H1 (cell line): Measurements from ENCODE around the gene CYP4V2. TPM values are rescaled to one million over a fixed set of nuclear protein-coding genes. Genes with fewer than 3 reads are reported as not detected.
A peak's percentile ranks its signal among the peaks of the same experiment; 100 is the strongest.

ENCODE experiments used
- CTCF ChIA-PET: fragments of 300-600 bp; sonication (Branson Sonifier 250); formaldehyde crosslinking; loops from one replicate; lab custom pipeline; 2021; ENCODE audit not compliant: partially characterized antibody; lab: Charles Lee
- POLR2A ChIA-PET: fragments of 300-600 bp; sonication (Branson Sonifier 250); formaldehyde crosslinking; loops from one replicate; lab custom pipeline; 2021; ENCODE audit warnings: inconsistent platforms; ENCODE audit not compliant: partially characterized antibody; lab: Charles Lee
- DNase-seq, 2 experiments: peaks; one replicate each; pipeline versions ENCODE4 v3.0.0 to v3.0.0-alpha.2; 2010 to 2022; ENCODE audit warnings: low spot score in 2 of 2, low read depth in 1 of 2, mixed read lengths in 1 of 2
- FAIRE-seq: peaks from 2 replicates; lab custom pipeline; 2011; peaks lifted over from hg19 to GRCh38; lab: Jason Lieb, UNC
- H2AFZ ChIP-seq: 2 replicates; pipeline ENCODE4 v1.8.1; 2012; ENCODE audit warnings: low read length, inconsistent platforms
- H2AK5ac ChIP-seq: 2 replicates; pipeline ENCODE4 v1.6.1; 2013; ENCODE audit warnings: low read depth, low read length
- H2BK120ac ChIP-seq: replicated peaks from 2 replicates; pipeline ENCODE3; 2013; ENCODE audit warnings: low read depth, low read length, inconsistent platforms
- H2BK12ac ChIP-seq: 2 replicates; pipeline ENCODE4 v1.6.1; 2013; ENCODE audit warnings: low read depth, low read length
- H2BK15ac ChIP-seq: 2 replicates; pipeline ENCODE4 v1.6.1; 2013; ENCODE audit warnings: low read length
- H2BK20ac ChIP-seq: 2 replicates; pipeline ENCODE4 v1.6.1; 2013; ENCODE audit warnings: low read length
- H2BK5ac ChIP-seq: 2 replicates; pipeline ENCODE4 v1.6.1; 2013; ENCODE audit warnings: low read depth, low read length
- H3K14ac ChIP-seq: 2 replicates; pipeline ENCODE4 v1.6.1; 2013; ENCODE audit warnings: inconsistent platforms; ENCODE audit not compliant: insufficient read length
- H3K18ac ChIP-seq: 2 replicates; pipeline ENCODE4 v1.6.1; 2013; ENCODE audit warnings: low read length; ENCODE audit errors: extremely low read depth
- H3K23ac ChIP-seq: 2 replicates; pipeline ENCODE4 v1.6.1; 2013; ENCODE audit warnings: inconsistent platforms; ENCODE audit not compliant: insufficient read length
- H3K23me2 ChIP-seq: 2 replicates; pipeline ENCODE4 v1.6.1; 2013; ENCODE audit warnings: low read depth, low read length
- H3K27ac ChIP-seq: 2 replicates; pipeline ENCODE4 v1.6.1; 2011; ENCODE audit warnings: low read depth, low read length, inconsistent platforms
- H3K27me3 ChIP-seq, 4 experiments: replicated peaks in 1 of 4; 1 replicate in 1 of 4; 2 replicates in 3 of 4; pipeline versions ENCODE4 v1.6.1 to v1.8.1; 2011 to 2013; ENCODE audit warnings: low read length in 3 of 4, mild to moderate bottlenecking in 3 of 4, inconsistent platforms in 2 of 4, mixed read lengths in 2 of 4, moderate library complexity in 1 of 4; ENCODE audit not compliant: control insufficient read depth in 3 of 4, insufficient read depth in 3 of 4; ENCODE audit errors: extremely low read depth in 1 of 4
- H3K36me3 ChIP-seq, 4 experiments: 2 replicates each; pipeline versions ENCODE4 v1.6.1 to v1.8.1; 2011 to 2013; ENCODE audit warnings: mild to moderate bottlenecking in 4 of 4, low read length in 3 of 4, moderate library complexity in 2 of 4, control low read depth in 1 of 4, inconsistent platforms in 1 of 4; ENCODE audit not compliant: insufficient read depth in 4 of 4, control insufficient read depth in 2 of 4
- H3K4ac ChIP-seq: replicated peaks from 2 replicates; pipeline ENCODE3; 2013; ENCODE audit warnings: low read length, low read depth, mixed read lengths, inconsistent platforms; ENCODE audit not compliant: insufficient read length
- H3K4me1 ChIP-seq, 4 experiments: replicated peaks in 1 of 4; 1 replicate in 1 of 4; 2 replicates in 3 of 4; pipeline versions ENCODE4 v1.6.1 to v1.8.1; 2011 to 2013; ENCODE audit warnings: low read length in 3 of 4, inconsistent platforms in 2 of 4, mixed read lengths in 1 of 4; ENCODE audit not compliant: insufficient read depth in 4 of 4, control insufficient read depth in 3 of 4
- H3K4me2 ChIP-seq, 2 experiments: 2 replicates each; pipeline versions ENCODE4 v1.6.1 to v1.8.1; 2011 to 2013; ENCODE audit warnings: low read depth in 2 of 2, low read length in 2 of 2, control low read depth in 1 of 2, inconsistent platforms in 1 of 2, mild to moderate bottlenecking in 1 of 2; ENCODE audit not compliant: insufficient read depth in 1 of 2
- H3K4me3 ChIP-seq, 4 experiments: fragments of 200-600, 300-600 bp in 1 of 4; sonication (generic), shearing (Covaris generic), sonication (Bioruptor Twin) in 1 of 4; 2 replicates each; pipeline versions ENCODE4 v1.5.1 to v1.8.1; 2011 to 2016; ENCODE audit warnings: low read length in 4 of 4, low read depth in 3 of 4, control low read depth in 2 of 4, inconsistent platforms in 2 of 4, mild to moderate bottlenecking in 2 of 4, mixed read lengths in 1 of 4, moderate library complexity in 1 of 4; ENCODE audit not compliant: insufficient read depth in 2 of 4; ENCODE audit errors: extremely low read depth in 1 of 4
- H3K56ac ChIP-seq: replicated peaks from 2 replicates; pipeline ENCODE3; 2013; ENCODE audit warnings: low read depth, mild to moderate bottlenecking, mixed read lengths, low read length, inconsistent platforms; ENCODE audit not compliant: insufficient read length
- H3K79me1 ChIP-seq: 2 replicates; pipeline ENCODE4 v1.6.1; 2013; ENCODE audit warnings: low read depth, low read length, control low read depth
- H3K79me2 ChIP-seq, 2 experiments: 2 replicates each; pipeline versions ENCODE4 v1.6.1 to v1.8.1; 2012 to 2013; ENCODE audit warnings: low read length in 2 of 2, mild to moderate bottlenecking in 2 of 2, inconsistent platforms in 1 of 2; ENCODE audit not compliant: insufficient read depth in 2 of 2, control insufficient read depth in 1 of 2
- H3K9ac ChIP-seq, 4 experiments: replicated peaks in 1 of 4; 1 replicate in 1 of 4; 2 replicates in 3 of 4; pipeline versions ENCODE4 v1.6.1 to v1.8.1; 2011 to 2013; ENCODE audit warnings: low read depth in 3 of 4, low read length in 3 of 4, control low read depth in 2 of 4, mild to moderate bottlenecking in 2 of 4, moderate library complexity in 2 of 4, inconsistent platforms in 1 of 4; ENCODE audit errors: extremely low read depth in 1 of 4
- H3K9me3 ChIP-seq, 2 experiments: 2 replicates each; pipeline versions ENCODE4 v1.6.1 to v1.8.1; 2012 to 2013; ENCODE audit warnings: mild to moderate bottlenecking in 2 of 2, moderate library complexity in 2 of 2, control low read depth in 1 of 2, inconsistent platforms in 1 of 2, low read depth in 1 of 2, low read length in 1 of 2, mixed read lengths in 1 of 2; ENCODE audit not compliant: insufficient read depth in 2 of 2
- H4K20me1 ChIP-seq, 2 experiments: replicated peaks in 1 of 2; 2 replicates each; pipeline versions ENCODE3 to v1.8.1; 2011 to 2013; ENCODE audit warnings: inconsistent platforms in 2 of 2, low read length in 2 of 2, mild to moderate bottlenecking in 1 of 2; ENCODE audit not compliant: insufficient read depth in 2 of 2, control insufficient read depth in 1 of 2
- H4K5ac ChIP-seq: 2 replicates; pipeline ENCODE4 v1.6.1; 2013; ENCODE audit warnings: low read length, low read depth, mixed read lengths, inconsistent platforms; ENCODE audit not compliant: insufficient read length
- H4K8ac ChIP-seq: 2 replicates; pipeline ENCODE4 v1.8.0; 2013; ENCODE audit warnings: mild to moderate bottlenecking, moderate library complexity, low read length, inconsistent platforms; ENCODE audit not compliant: insufficient read depth; ENCODE audit errors: extremely low read depth
- H4K91ac ChIP-seq: replicated peaks from 2 replicates; pipeline ENCODE3; 2013; ENCODE audit warnings: low read length, mixed read lengths, inconsistent platforms; ENCODE audit not compliant: insufficient read length
- MAFK ChIP-seq: IDR thresholded peaks from 2 replicates; pipeline ENCODE4 v1.6.1; 2012; ENCODE audit warnings: low read depth, mild to moderate bottlenecking, improper control_type of control experiment, low read length
- WGBS, 2 experiments: shearing (Covaris generic) in 1 of 2; methylation state at CpG; one replicate each; pipeline versions ENCODE4 v1.1.6 to v1.1.7; 2013 to 2015; ENCODE audit warnings: low lambda C conversion rate in 2 of 2, mixed read lengths in 2 of 2, inconsistent platforms in 1 of 2, low coverage in 1 of 2, missing lambda C conversion rate in 1 of 2; ENCODE audit not compliant: insufficient replicate concordance in 2 of 2, insufficient coverage in 1 of 2, insufficient read length in 1 of 2; ENCODE audit errors: extremely low coverage in 1 of 2, missing lambda C conversion rate in 1 of 2; 5-methylcytosine and 5-hydroxymethylcytosine counted together
- polyA plus RNA-seq, 7 experiments: library from polyadenylated mRNA; depleted of rRNA in 3 of 7; stranded (reverse) in 5 of 7; unstranded in 2 of 7; fragments of >200 nt in 5 of 7; fragments of 200-250 nt in 2 of 7; gene quantifications; 1 replicate in 5 of 7; 2 replicates in 1 of 7; 4 replicates in 1 of 7; pipeline versions ENCODE4 v1.2.1 to v1.2.3, GENCODE V29; 2011 to 2013; ENCODE audit warnings: missing spikeins in 2 of 7, mixed read lengths in 2 of 7
- total RNA-seq: library from RNA; stranded (reverse); fragmentation: NEBNext Ultra II Directional; extraction: Animal tissue kit (Norgen Biotek cat#: 25700); gene quantifications from 2 replicates; pipeline ENCODE4 v1.2.1, GENCODE V29; 2021

CYP4V2 gene
- total and polyA plus RNA-seq, 2 of the 8 experiments (the other 6 are each of a cell fraction or from before 2014, with no cell fraction given), result 0.65 to 1.0 TPM

DNA sequence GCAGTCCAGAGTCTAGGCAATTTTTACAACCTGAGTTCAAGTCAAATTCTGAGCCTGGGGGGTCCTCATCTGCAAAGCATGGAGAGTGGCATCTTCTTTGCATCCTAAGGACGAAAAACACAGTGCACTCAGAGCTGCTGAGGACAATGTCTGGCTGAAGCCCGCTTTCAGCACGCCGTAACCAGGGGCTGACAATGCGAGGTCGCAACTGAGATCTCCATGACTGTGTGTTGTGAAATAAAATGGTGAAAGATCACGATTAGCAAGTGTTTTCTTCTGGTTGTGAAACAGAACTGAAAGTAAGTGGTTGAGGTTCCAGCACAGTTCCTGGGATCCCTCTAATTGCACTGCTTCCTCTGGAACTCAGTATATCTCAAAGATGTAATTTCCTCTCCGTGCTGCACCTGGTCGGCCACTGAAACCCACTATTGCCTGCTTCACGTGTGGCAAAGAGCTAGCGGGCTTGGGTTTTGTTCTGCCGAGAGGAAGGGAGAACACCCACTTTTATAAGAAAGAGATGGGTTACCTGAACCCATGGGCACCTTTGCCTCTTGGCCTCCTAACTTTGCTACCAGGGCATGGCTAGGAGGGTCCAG lies 66.9 kb downstream of the CYP4V2 start:
- no peak overlapping the region for H3K14ac ChIP-seq
- peaks cover 0 to 7% of the 10 kb centered on the region in 2 experiments; a peak in 2 of 4 replicates for H3K9me3 ChIP-seq
- H2AFZ ChIP-seq, result no peak overlapping the region
- H2BK12ac ChIP-seq, result 0 out of 2 replicates have a peak overlapping the region, but pooled peaks have one; percentile 39
- H3K79me2 ChIP-seq, result no peaks in the 10 kb centered on the region
- H4K91ac ChIP-seq, result no peak overlapping the region
- H3K9ac ChIP-seq, result no peak overlapping the region
- H3K27me3 ChIP-seq, result no peaks in the 10 kb centered on the region
- DNase-seq, result no peak
- H3K36me3 ChIP-seq, result peaks cover 0 to 41% (median 19%) of the 10 kb centered on the region in 4 experiments; a peak in 7 of 8 replicates
- H3K79me1 ChIP-seq, result no peaks in the 10 kb centered on the region
- CTCF ChIA-PET, result no interaction called here
- H2BK15ac ChIP-seq, result no peak overlapping the region
- FAIRE-seq, result no peak
- 96% methylated on average over 12 of the region's 12 CpGs; no CpG with 5 or more reads in 1 of the 2 experiments for whole genome bisulfite sequencing, 2 experiments
- H4K8ac ChIP-seq, result peak overlapping the region; percentile 57
- H2BK5ac ChIP-seq, result no peak overlapping the region
- H3K4ac ChIP-seq, result no peak overlapping the region
- no peak overlapping the region for H2BK120ac ChIP-seq
- no peak overlapping the region for H3K56ac ChIP-seq
- no peak overlapping the region for H3K23ac ChIP-seq
- no peaks in the 10 kb centered on the region for H4K20me1 ChIP-seq
- H4K5ac ChIP-seq, result no peak overlapping the region
- no peak overlapping the region for H3K4me2 ChIP-seq
- no peak overlapping the region for H3K4me3 ChIP-seq
- 0 out of 2 replicates have a peak overlapping the region, but pooled peaks have one; percentile 41 for H2BK20ac ChIP-seq
- POLR2A ChIA-PET, result interaction anchor here (0.9 to 1.4 kb wide), 5 partner anchors 8 to 69 kb away, joined by 3 to 6 read pairs (median 3); no protein-coding TSS in a partner anchor
- H3K18ac ChIP-seq, result no peak overlapping the region
- H2AK5ac ChIP-seq, result 0 out of 2 replicates have a peak overlapping the region, but pooled peaks have one; percentile 39
- no peak overlapping the region for H3K27ac ChIP-seq
- H3K23me2 ChIP-seq, result no peaks in the 10 kb centered on the region; the same call in 1 of the 2 replicates
- H3K4me1 ChIP-seq, result peaks cover 0 to 3% (median 1%) of the 10 kb centered on the region in 4 experiments; a peak in 3 of 7 replicates
- no peak for TF ChIP-seq MAFK
